Measurements from ENCODE around the gene ELMO3. TPM values are rescaled to one million over a fixed set of nuclear protein-coding genes. Genes with fewer than 3 reads are reported as not detected.

The ELMO3 gene
- polyA plus RNA-seq, 1 donor from 2014 or later: 2.2 TPM

DNA sequence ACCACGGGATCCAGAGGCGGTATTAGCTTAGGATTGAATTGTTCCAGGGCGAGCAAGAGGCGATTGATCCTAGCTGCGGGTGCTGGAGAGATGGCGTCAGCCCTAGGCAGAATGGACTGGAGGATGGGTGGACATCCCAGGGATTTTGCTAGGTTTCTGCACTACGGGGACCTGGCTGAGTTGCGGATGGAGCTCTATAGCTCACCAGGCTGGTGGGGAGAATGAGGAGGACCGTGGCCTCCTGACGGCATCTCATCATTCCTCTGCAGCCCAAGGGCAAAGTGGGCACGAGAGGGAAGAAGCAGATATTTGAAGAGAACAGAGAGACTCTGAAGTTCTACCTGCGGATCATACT is 28.6 kb downstream of the ELMO3 start:
- no peaks in the 10 kb centered on the region for H4K20me1 ChIP-seq (ENCODE audit: insufficient read depth)
- H3K4me2 ChIP-seq (ENCODE audit: low read length): peak overlapping the region; percentile 74
- peaks cover 12% of the 10 kb centered on the region for H3K79me2 ChIP-seq (replicated peaks; ENCODE audit: insufficient read depth, low read length)
- no peaks in the 10 kb centered on the region for H3F3A ChIP-seq (ENCODE audit: insufficient read depth, low read length, poor library complexity, severe bottlenecking)
- H3K36me3 ChIP-seq (ENCODE audit: insufficient read depth, low read length): no peaks in the 10 kb centered on the region
- no peaks in the 10 kb centered on the region for H3K9me3 ChIP-seq (ENCODE audit: low read length)
- no peak for TF ChIP-seq POLR2AphosphoS5 (IDR thresholded peaks at IDR 0.05)
- TF ChIP-seq RAD21 (conservative IDR thresholded peaks at IDR 0.05): no peak
- no peak for TF ChIP-seq SMC3 (conservative IDR thresholded peaks at IDR 0.05; ENCODE audit: poor library complexity)
- TF ChIP-seq, protein P1, sequence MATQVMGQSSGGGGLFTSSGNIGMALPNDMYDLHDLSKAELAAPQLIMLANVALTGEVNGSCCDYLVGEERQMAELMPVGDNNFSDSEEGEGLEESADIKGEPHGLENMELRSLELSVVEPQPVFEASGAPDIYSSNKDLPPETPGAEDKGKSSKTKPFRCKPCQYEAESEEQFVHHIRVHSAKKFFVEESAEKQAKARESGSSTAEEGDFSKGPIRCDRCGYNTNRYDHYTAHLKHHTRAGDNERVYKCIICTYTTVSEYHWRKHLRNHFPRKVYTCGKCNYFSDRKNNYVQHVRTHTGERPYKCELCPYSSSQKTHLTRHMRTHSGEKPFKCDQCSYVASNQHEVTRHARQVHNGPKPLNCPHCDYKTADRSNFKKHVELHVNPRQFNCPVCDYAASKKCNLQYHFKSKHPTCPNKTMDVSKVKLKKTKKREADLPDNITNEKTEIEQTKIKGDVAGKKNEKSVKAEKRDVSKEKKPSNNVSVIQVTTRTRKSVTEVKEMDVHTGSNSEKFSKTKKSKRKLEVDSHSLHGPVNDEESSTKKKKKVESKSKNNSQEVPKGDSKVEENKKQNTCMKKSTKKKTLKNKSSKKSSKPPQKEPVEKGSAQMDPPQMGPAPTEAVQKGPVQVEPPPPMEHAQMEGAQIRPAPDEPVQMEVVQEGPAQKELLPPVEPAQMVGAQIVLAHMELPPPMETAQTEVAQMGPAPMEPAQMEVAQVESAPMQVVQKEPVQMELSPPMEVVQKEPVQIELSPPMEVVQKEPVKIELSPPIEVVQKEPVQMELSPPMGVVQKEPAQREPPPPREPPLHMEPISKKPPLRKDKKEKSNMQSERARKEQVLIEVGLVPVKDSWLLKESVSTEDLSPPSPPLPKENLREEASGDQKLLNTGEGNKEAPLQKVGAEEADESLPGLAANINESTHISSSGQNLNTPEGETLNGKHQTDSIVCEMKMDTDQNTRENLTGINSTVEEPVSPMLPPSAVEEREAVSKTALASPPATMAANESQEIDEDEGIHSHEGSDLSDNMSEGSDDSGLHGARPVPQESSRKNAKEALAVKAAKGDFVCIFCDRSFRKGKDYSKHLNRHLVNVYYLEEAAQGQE (IDR thresholded peaks at IDR 0.05; ENCODE audit: borderline replicate concordance): no peak
- TF ChIP-seq, protein P2, sequence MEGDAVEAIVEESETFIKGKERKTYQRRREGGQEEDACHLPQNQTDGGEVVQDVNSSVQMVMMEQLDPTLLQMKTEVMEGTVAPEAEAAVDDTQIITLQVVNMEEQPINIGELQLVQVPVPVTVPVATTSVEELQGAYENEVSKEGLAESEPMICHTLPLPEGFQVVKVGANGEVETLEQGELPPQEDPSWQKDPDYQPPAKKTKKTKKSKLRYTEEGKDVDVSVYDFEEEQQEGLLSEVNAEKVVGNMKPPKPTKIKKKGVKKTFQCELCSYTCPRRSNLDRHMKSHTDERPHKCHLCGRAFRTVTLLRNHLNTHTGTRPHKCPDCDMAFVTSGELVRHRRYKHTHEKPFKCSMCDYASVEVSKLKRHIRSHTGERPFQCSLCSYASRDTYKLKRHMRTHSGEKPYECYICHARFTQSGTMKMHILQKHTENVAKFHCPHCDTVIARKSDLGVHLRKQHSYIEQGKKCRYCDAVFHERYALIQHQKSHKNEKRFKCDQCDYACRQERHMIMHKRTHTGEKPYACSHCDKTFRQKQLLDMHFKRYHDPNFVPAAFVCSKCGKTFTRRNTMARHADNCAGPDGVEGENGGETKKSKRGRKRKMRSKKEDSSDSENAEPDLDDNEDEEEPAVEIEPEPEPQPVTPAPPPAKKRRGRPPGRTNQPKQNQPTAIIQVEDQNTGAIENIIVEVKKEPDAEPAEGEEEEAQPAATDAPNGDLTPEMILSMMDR (IDR thresholded peaks at IDR 0.05; ENCODE audit: poor library complexity, severe bottlenecking): no peak
- no peak for TF ChIP-seq EP300 (conservative IDR thresholded peaks at IDR 0.05; ENCODE audit: poor library complexity, severe bottlenecking)
- TF ChIP-seq MXI1 (conservative IDR thresholded peaks at IDR 0.05; ENCODE audit: poor library complexity, severe bottlenecking): no peak
- TF ChIP-seq TAF1 (IDR thresholded peaks at IDR 0.05; ENCODE audit: low read depth): no peak
- TF ChIP-seq EZH2 (IDR thresholded peaks at IDR 0.05; ENCODE audit: borderline replicate concordance, insufficient read depth, low read length, poor library complexity, severe bottlenecking): no peak
- no peaks in the 10 kb centered on the region for H3K9me2 ChIP-seq (ENCODE audit: insufficient read depth, low read length)
- H3K9ac ChIP-seq (ENCODE audit: low read length): peak overlapping the region; percentile 94
- peak overlapping the region; percentile 56 for H3K27ac ChIP-seq (ENCODE audit: low read length)
- H3K27me3 ChIP-seq (ENCODE audit: insufficient read depth, low read depth, low read length): no peaks in the 10 kb centered on the region
- H3K4me3 ChIP-seq (ENCODE audit: low read length): peak overlapping the region; percentile 72
- no peak overlapping the region for H2AFZ ChIP-seq (ENCODE audit: low read depth, low read length)

DNA sequence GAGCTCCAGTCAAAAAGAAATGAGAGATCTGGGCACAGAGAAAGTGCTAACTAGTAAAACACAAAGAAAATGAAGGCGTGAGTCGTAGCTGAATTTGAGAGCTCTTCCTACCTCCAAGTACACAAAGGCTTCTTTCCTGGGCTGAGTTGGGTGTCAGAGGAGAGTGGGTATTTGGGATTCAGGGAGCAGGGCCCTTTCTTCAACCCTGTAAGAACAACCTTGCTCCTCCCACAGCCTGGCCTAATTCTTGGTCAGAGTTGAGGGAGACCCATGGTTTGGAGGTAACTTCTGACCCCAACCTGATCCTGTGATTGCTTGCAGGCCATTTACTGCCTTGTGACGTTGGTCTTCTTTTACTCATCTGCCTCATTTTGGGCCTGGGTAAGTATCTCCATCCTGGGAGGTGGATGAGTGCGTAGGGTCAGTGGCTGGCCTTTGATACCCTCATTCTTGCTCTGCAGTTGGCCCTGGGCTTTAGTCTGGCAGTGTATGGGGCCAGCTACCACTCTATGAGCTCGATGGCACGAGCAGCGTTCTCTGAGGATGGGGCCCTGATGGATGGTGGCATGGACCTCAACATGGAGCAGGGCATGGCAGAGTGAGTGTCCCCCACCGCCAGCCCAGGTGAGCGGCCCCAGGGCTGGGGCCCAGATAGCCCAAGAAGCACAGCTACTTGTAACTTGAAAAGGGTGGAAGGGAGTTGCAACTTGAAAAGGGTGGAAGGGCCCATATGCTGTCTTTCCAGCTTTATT is 29.3 kb downstream of the ELMO3 start:
- no peaks in the 10 kb centered on the region for H3K27me3 ChIP-seq (ENCODE audit: insufficient read depth, low read depth, low read length)
- no peak overlapping the region for H3K27ac ChIP-seq (ENCODE audit: low read length)
- H3K9me3 ChIP-seq (ENCODE audit: low read length): no peaks in the 10 kb centered on the region
- no peaks in the 10 kb centered on the region for H3K9me2 ChIP-seq (ENCODE audit: insufficient read depth, low read length)
- peak overlapping the region; percentile 74 for H3K4me2 ChIP-seq (ENCODE audit: low read length)
- no peaks in the 10 kb centered on the region for H4K20me1 ChIP-seq (ENCODE audit: insufficient read depth)
- no peaks in the 10 kb centered on the region for H3F3A ChIP-seq (ENCODE audit: insufficient read depth, low read length, poor library complexity, severe bottlenecking)
- H3K79me2 ChIP-seq (replicated peaks; ENCODE audit: insufficient read depth, low read length): peaks cover 12% of the 10 kb centered on the region
- no peaks in the 10 kb centered on the region for H3K36me3 ChIP-seq (ENCODE audit: insufficient read depth, low read length)
- no peak overlapping the region for H2AFZ ChIP-seq (ENCODE audit: low read depth, low read length)
- peak overlapping the region; percentile 72 for H3K4me3 ChIP-seq (ENCODE audit: low read length)
- peak overlapping the region; percentile 94 for H3K9ac ChIP-seq (ENCODE audit: low read length)
- TF ChIP-seq, protein P1 (IDR thresholded peaks at IDR 0.05; ENCODE audit: borderline replicate concordance): no peak
- TF ChIP-seq EP300 (conservative IDR thresholded peaks at IDR 0.05; ENCODE audit: poor library complexity, severe bottlenecking) (no peak), TAF1 (IDR thresholded peaks at IDR 0.05; ENCODE audit: low read depth) (no peak), EZH2 (IDR thresholded peaks at IDR 0.05; ENCODE audit: borderline replicate concordance, insufficient read depth, low read length, poor library complexity, severe bottlenecking) (no peak), POLR2AphosphoS5 (IDR thresholded peaks at IDR 0.05) (no peak), SMC3 (conservative IDR thresholded peaks at IDR 0.05; ENCODE audit: poor library complexity) (no peak), RAD21 (conservative IDR thresholded peaks at IDR 0.05) (no peak), MXI1 (conservative IDR thresholded peaks at IDR 0.05; ENCODE audit: poor library complexity, severe bottlenecking) (no peak)
- TF ChIP-seq, protein P2 (IDR thresholded peaks at IDR 0.05; ENCODE audit: poor library complexity, severe bottlenecking): no peak

Measured in neural cell (in vitro differentiated cells).